ENCODE data around the gene TNFRSF1A. TPM values are rescaled to one million over a fixed set of nuclear protein-coding genes. Genes with fewer than 3 reads are reported as not detected.
"Not testable (repeated sequence)": the region's sequence is repeated elsewhere in the genome, so short reads cannot be mapped to it uniquely, and the experiment has no call there.

TNFRSF1A gene
- total and polyA plus RNA-seq, 4 experiments from 2014 or later: 14.5 to 86.7 (median 58.6) TPM

- Histone ChIP-seq H3K36me3 (ENCODE audit: insufficient read depth, low read length) (no peaks in the 10 kb centered on the region), H3K9me3 (ENCODE audit: control insufficient read depth in 1 of 2, low read length in 2 of 2) (no peaks in the 10 kb centered on the region), H3K27me3 (ENCODE audit: insufficient read depth, low read length) (no peaks in the 10 kb centered on the region), H3K4me3 (ENCODE audit: low read length in 2 of 2) (peak overlapping the region; percentile 87 to 97), H3K4me1 (ENCODE audit: insufficient read depth, low read length) (peaks cover 70% of the 10 kb centered on the region), H3K27ac (ENCODE audit: low read depth, low read length) (peak overlapping the region; percentile 92)
- no peak for DNase-seq
- intact Hi-C loops (cut with micrococcal nuclease): no loop called here
- POLR2A ChIA-PET (ENCODE audit: partially characterized antibody): interaction anchor here (0.8 to 15.2 kb wide), 8 partner anchors 15 to 193 kb away, joined by 3 to 250 read pairs (median 5); partner anchors contain the start of gene VAMP1
- peaks cover 32 to 47% (median 40%) of the 10 kb centered on the region in 4 donors for H3K4me1 Mint-ChIP-seq
- H3K27me3 Mint-ChIP-seq: no peaks in the 10 kb centered on the region
- peaks cover 0 to 11% of the 10 kb centered on the region in 2 donors for H3K36me3 Mint-ChIP-seq
- H3K4me3 Mint-ChIP-seq: no peak overlapping the region
- H3K9me3 Mint-ChIP-seq: no peaks in the 10 kb centered on the region
- peak overlapping the region in 2 of 7 donors; percentile 87 to 97 for H3K27ac Mint-ChIP-seq
- CTCF ChIA-PET (ENCODE audit: partially characterized antibody): interaction anchor here (1.0 to 9.7 kb wide), 5 partner anchors 10 to 129 kb away, joined by 3 to 155 read pairs (median 4); no protein-coding TSS in a partner anchor
Measured at GRCh38 chr12:6342140-6342889, 439 bp upstream of the TNFRSF1A start.

DNA sequence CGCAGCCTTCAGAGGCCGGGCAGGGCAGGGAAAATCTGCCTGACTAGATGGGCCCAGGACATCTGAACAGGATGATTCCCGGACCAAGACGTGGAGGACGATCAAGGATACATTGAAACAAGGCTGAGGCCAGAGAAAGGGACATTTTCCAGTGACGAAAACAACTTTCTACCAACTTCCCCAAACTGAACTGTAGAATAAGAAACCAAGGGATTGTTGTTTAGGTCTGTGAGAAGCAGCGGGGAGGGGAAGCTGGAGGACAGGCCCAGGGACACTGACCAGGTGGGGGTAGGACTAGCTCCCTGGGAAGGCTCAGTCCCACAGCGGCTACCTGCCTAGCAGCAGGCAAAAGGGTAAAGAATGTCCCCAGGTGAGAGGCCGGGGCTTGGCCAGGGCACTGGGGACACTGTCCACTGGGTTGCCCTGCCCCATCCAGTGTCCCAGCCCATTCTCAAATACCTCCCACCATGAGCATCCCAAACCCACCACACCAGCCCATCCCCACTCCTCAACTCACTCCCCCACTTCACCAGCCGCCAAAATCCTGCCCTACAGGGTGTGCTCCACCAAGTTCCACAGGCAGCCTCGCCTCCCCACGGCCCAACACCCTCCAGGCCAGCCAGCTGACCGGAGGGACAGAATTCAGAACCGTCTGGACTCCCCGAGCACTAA lies 995 bp downstream of the TNFRSF1A start:
- peaks cover 0 to 11% of the 10 kb centered on the region in 2 donors for H3K36me3 Mint-ChIP-seq
- H3K9me3 Mint-ChIP-seq: no peaks in the 10 kb centered on the region
- ChIA-PET CTCF (ENCODE audit: partially characterized antibody) (interaction anchor here (1.6 to 9.7 kb wide), 3 partner anchors 12 to 125 kb away, joined by 4 to 155 read pairs (median 30); no protein-coding TSS in a partner anchor), POLR2A (ENCODE audit: partially characterized antibody) (interaction anchor here (0.8 to 15.2 kb wide), 16 partner anchors 8 to 195 kb away, joined by 3 to 250 read pairs (median 8); partner anchors contain the start of genes CD27, TAPBPL and VAMP1)
- peaks cover 74% of the 10 kb centered on the region for H3K4me1 ChIP-seq (ENCODE audit: insufficient read depth, low read length)
- H3K4me3 Mint-ChIP-seq: no peak overlapping the region
- H3K27me3 Mint-ChIP-seq: no peaks in the 10 kb centered on the region
- H3K9me3 ChIP-seq (ENCODE audit: control insufficient read depth in 1 of 2, low read length in 2 of 2): no peaks in the 10 kb centered on the region
- H3K4me1 Mint-ChIP-seq: peaks cover 26 to 35% (median 31%) of the 10 kb centered on the region in 4 donors
- H3K36me3 ChIP-seq (ENCODE audit: insufficient read depth, low read length): no peaks in the 10 kb centered on the region
- peak overlapping the region; percentile 92 for H3K27ac ChIP-seq (ENCODE audit: low read depth, low read length)
- H3K27me3 ChIP-seq (ENCODE audit: insufficient read depth, low read length): no peaks in the 10 kb centered on the region
- intact Hi-C loops (cut with micrococcal nuclease): no loop called here
- DNase-seq: no peak
- no peak overlapping the region for H3K27ac Mint-ChIP-seq
- H3K4me3 ChIP-seq (ENCODE audit: low read length in 2 of 2): peak overlapping the region; percentile 87 to 97

DNA sequence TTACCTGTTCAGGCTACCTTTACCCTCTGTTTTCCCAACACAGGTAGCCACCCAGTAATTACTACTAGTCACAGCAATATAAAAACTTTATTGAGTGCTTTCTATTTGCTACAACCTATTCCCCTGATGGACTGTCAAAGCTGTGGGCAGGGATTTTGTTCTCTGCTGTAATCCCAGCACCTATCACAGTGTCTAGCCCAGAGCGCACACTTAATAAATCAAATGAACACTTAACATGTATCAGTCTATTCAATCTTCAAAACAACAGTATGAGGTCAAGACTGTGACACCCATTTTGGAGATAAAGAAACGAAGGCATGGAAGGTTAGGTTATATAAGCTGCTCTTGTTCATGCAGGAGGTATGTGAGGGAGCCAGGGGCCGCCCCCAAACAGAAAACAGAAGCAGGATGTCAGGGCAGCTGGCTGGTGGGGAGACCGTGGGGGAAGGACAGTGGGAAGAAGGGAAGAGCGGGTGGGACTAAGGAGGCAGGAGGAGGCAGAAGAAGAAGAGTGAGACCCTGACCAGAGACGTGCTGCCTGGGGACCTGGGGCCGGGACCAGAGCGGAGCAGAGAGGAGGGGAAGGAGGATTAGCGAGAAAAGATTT lies 1.7 kb downstream of the TNFRSF1A start:
- Histone ChIP-seq H3K9me3 (ENCODE audit: control insufficient read depth in 1 of 2, low read length in 2 of 2) (no peaks in the 10 kb centered on the region), H3K27me3 (ENCODE audit: insufficient read depth, low read length) (no peaks in the 10 kb centered on the region), H3K36me3 (ENCODE audit: insufficient read depth, low read length) (no peaks in the 10 kb centered on the region), H3K27ac (ENCODE audit: low read depth, low read length) (peak overlapping the region; percentile 92), H3K4me1 (ENCODE audit: insufficient read depth, low read length) (peaks cover 74% of the 10 kb centered on the region), H3K4me3 (ENCODE audit: low read length in 2 of 2) (peak overlapping the region; percentile 87 to 97)
- Mint-ChIP-seq H3K27ac (no peak overlapping the region), H3K36me3 (peaks cover 2 to 19% of the 10 kb centered on the region in 2 donors), H3K4me3 (no peak overlapping the region), H3K9me3 (no peaks in the 10 kb centered on the region), H3K27me3 (no peaks in the 10 kb centered on the region), H3K4me1 (peaks cover 25 to 35% (median 27%) of the 10 kb centered on the region in 4 donors)
- peak in 4 of 5 donors; percentile 40 to 55 (median 44) for DNase-seq
- POLR2A ChIA-PET (ENCODE audit: partially characterized antibody): interaction anchor here (0.8 to 15.2 kb wide), 20 partner anchors 9 to 349 kb away, joined by 3 to 250 read pairs (median 8); partner anchors contain the start of genes CD27, TAPBPL, VAMP1 and ZNF384
- intact Hi-C loops (cut with micrococcal nuclease): no loop called here
- CTCF ChIA-PET (ENCODE audit: partially characterized antibody): interaction anchor here (0.6 to 9.7 kb wide), 10 partner anchors 18 to 512 kb away, joined by 3 to 155 read pairs (median 6); partner anchors contain the start of genes USP5 and VAMP1

- Mint-ChIP-seq H3K27ac (no peak overlapping the region), H3K4me1 (peaks cover 22 to 44% (median 33%) of the 10 kb centered on the region in 4 donors), H3K4me3 (no peak overlapping the region), H3K27me3 (no peaks in the 10 kb centered on the region), H3K9me3 (no peaks in the 10 kb centered on the region), H3K36me3 (peaks cover 6 to 27% of the 10 kb centered on the region in 2 donors)
- peaks cover 11% of the 10 kb centered on the region for H3K36me3 ChIP-seq (ENCODE audit: insufficient read depth, low read length)
- ChIA-PET POLR2A (ENCODE audit: partially characterized antibody) (interaction anchor here (0.6 to 15.2 kb wide), 22 partner anchors 9 to 350 kb away, joined by 3 to 250 read pairs (median 8); partner anchors contain the start of genes CD27, GAPDH, MRPL51 and TAPBPL), CTCF (ENCODE audit: partially characterized antibody) (interaction anchor here (1.1 to 9.7 kb wide), 9 partner anchors 9 to 513 kb away, joined by 3 to 155 read pairs (median 7); partner anchors contain the start of genes USP5 and VAMP1)
- DNase-seq: no peak
- intact Hi-C loops (cut with micrococcal nuclease): loop anchor here (5.0 kb wide), 1 partner anchor 218 kb away; the partner anchor contains the start of gene IFFO1
- peaks cover 82% of the 10 kb centered on the region for H3K4me1 ChIP-seq (ENCODE audit: insufficient read depth, low read length)
- peak overlapping the region; percentile 87 to 97 for H3K4me3 ChIP-seq (ENCODE audit: low read length in 2 of 2)
- peak overlapping the region; percentile 92 for H3K27ac ChIP-seq (ENCODE audit: low read depth, low read length)
- no peaks in the 10 kb centered on the region for H3K27me3 ChIP-seq (ENCODE audit: insufficient read depth, low read length)
- no peaks in the 10 kb centered on the region for H3K9me3 ChIP-seq (ENCODE audit: control insufficient read depth in 1 of 2, low read length in 2 of 2)
Measured at GRCh38 chr12:6338955-6339354, 2.9 kb downstream of the TNFRSF1A start.

- H3K27me3 ChIP-seq (ENCODE audit: insufficient read depth, low read length); H3K9me3 ChIP-seq (ENCODE audit: control insufficient read depth in 1 of 2, low read length in 2 of 2); H3K27me3 Mint-ChIP-seq; H3K9me3 Mint-ChIP-seq; DNase-seq; H3K27ac Mint-ChIP-seq; H3K4me3 Mint-ChIP-seq: not testable (repeated sequence)
- H3K4me3 ChIP-seq (ENCODE audit: low read length in 2 of 2): peak overlapping the region in 1 of 2 donors; percentile 87
- intact Hi-C loops (cut with micrococcal nuclease): loop anchor here (5.0 kb wide), 1 partner anchor 219 kb away; the partner anchor contains the start of gene IFFO1
- H3K36me3 Mint-ChIP-seq: peaks cover 10 to 31% of the 10 kb centered on the region in 2 donors
- peaks cover 16% of the 10 kb centered on the region for H3K36me3 ChIP-seq (ENCODE audit: insufficient read depth, low read length)
- H3K4me1 Mint-ChIP-seq: peaks cover 20 to 45% (median 37%) of the 10 kb centered on the region in 4 donors
- CTCF ChIA-PET (ENCODE audit: partially characterized antibody): interaction anchor here (1.1 to 9.7 kb wide), 7 partner anchors 10 to 514 kb away, joined by 3 to 155 read pairs (median 12); partner anchors contain the start of gene USP5
- H3K27ac ChIP-seq (ENCODE audit: low read depth, low read length): peak overlapping the region; percentile 92
- POLR2A ChIA-PET (ENCODE audit: partially characterized antibody): interaction anchor here (1.2 to 15.2 kb wide), 16 partner anchors 8 to 351 kb away, joined by 3 to 250 read pairs (median 9); partner anchors contain the start of genes CD27, GAPDH, MRPL51 and TAPBPL
- peaks cover 82% of the 10 kb centered on the region for H3K4me1 ChIP-seq (ENCODE audit: insufficient read depth, low read length)
Measured at GRCh38 chr12:6338536-6338935, 3.3 kb downstream of the TNFRSF1A start.

- Mint-ChIP-seq H3K36me3 (peaks cover 15 to 36% of the 10 kb centered on the region in 2 donors), H3K27me3 (no peaks in the 10 kb centered on the region), H3K9me3 (no peaks in the 10 kb centered on the region), H3K4me1 (peaks cover 15 to 45% (median 37%) of the 10 kb centered on the region in 4 donors), H3K27ac (no peak overlapping the region), H3K4me3 (no peak overlapping the region)
- Histone ChIP-seq H3K27ac (ENCODE audit: low read depth, low read length) (peak overlapping the region; percentile 92), H3K27me3 (ENCODE audit: insufficient read depth, low read length) (no peaks in the 10 kb centered on the region), H3K36me3 (ENCODE audit: insufficient read depth, low read length) (peaks cover 21% of the 10 kb centered on the region), H3K9me3 (ENCODE audit: control insufficient read depth in 1 of 2, low read length in 2 of 2) (no peaks in the 10 kb centered on the region), H3K4me1 (ENCODE audit: insufficient read depth, low read length) (peaks cover 82% of the 10 kb centered on the region), H3K4me3 (ENCODE audit: low read length in 2 of 2) (peak overlapping the region in 1 of 2 donors; percentile 61)
- intact Hi-C loops (cut with micrococcal nuclease): loop anchor here (2.0 to 5.0 kb wide), 2 partner anchors 133 to 219 kb away; partner anchors contain the start of genes IFFO1 and VAMP1
- ChIA-PET POLR2A (ENCODE audit: partially characterized antibody) (interaction anchor here (1.8 to 15.2 kb wide), 12 partner anchors 8 to 197 kb away, joined by 4 to 250 read pairs (median 20); partner anchors contain the start of genes GAPDH and VAMP1), CTCF (ENCODE audit: partially characterized antibody) (interaction anchor here (2.5 to 9.7 kb wide), 7 partner anchors 15 to 199 kb away, joined by 12 to 268 read pairs (median 49); no protein-coding TSS in a partner anchor)
- DNase-seq: no peak
Measured at GRCh38 chr12:6337958-6338433, 3.9 kb downstream of the TNFRSF1A start.
